Heart left ventricle (tissue), 16 donors: ENCODE measurements around the gene IRS2. TPM values are rescaled to one million over a fixed set of nuclear protein-coding genes. Genes with fewer than 3 reads are reported as not detected.
"Not testable (repeated sequence)": the region's sequence is repeated elsewhere in the genome, so short reads cannot be mapped to it uniquely, and the experiment has no call there.

Experiments
- ATAC-seq, 4 donors: fragments of 200-7000 bp; cut with Tn5 transposase; one replicate each; pipeline ENCODE4 v1.9.1; 2020 to 2022; ENCODE audit warnings: moderate library complexity in 4 of 4, mild to moderate bottlenecking in 3 of 4, moderate number of reproducible peaks in 1 of 4
- DNase-seq, 5 donors: peaks; one replicate each; pipeline ENCODE4 v3.0.0-alpha.2; 2020
- H3K27ac ChIP-seq, 12 donors: fragments of 200-600 bp; sonication (generic) in 4 of 12; one replicate each; pipeline versions ENCODE4 v1.5.0 to v1.8.0; 2016 to 2022; ENCODE audit warnings: mild to moderate bottlenecking in 2 of 12
- H3K27me3 ChIP-seq, 9 donors: fragments of 200-600 bp; sonication (generic) in 2 of 9; one replicate each; pipeline versions ENCODE4 v1.5.1 to v1.8.0; 2016 to 2022; ENCODE audit warnings: mild to moderate bottlenecking in 3 of 9
- H3K36me3 ChIP-seq, 9 donors: fragments of 200-600 bp; sonication (generic) in 2 of 9; one replicate each; pipeline versions ENCODE4 v1.5.0 to v1.8.0; 2018 to 2022; ENCODE audit warnings: mild to moderate bottlenecking in 2 of 9
- H3K4me1 ChIP-seq, 12 donors: fragments of 200-600 bp; sonication (generic) in 4 of 12; one replicate each; pipeline versions ENCODE4 v1.5.0 to v1.8.0; 2016 to 2022; ENCODE audit warnings: mild to moderate bottlenecking in 3 of 12
- H3K4me3 ChIP-seq, 12 donors: fragments of 200-600 bp; sonication (generic) in 4 of 12; one replicate each; pipeline versions ENCODE4 v1.5.0 to v1.8.0; 2017 to 2022; ENCODE audit warnings: mild to moderate bottlenecking in 9 of 12, moderate library complexity in 4 of 12
- H3K9me3 ChIP-seq, 12 donors: fragments of 200-600 bp; sonication (generic) in 4 of 12; one replicate each; pipeline versions ENCODE4 v1.5.0 to v1.8.0; 2016 to 2022; ENCODE audit warnings: mild to moderate bottlenecking in 1 of 12
- POLR2A ChIP-seq, 2 donors: fragments of 450-650 bp; IDR thresholded peaks; one replicate each; pipeline ENCODE4 v1.6.1; 2017; ENCODE audit warnings: antibody characterized with exemption in 2 of 2, mild to moderate bottlenecking in 2 of 2, moderate library complexity in 2 of 2
- WGBS, 4 donors: extraction: QIAGEN DNeasy Blood & Tissue Kit in 2 of 4; methylation state at CpG; one replicate each; pipeline versions ENCODE4 v1.1.5 to v1.1.7; 2013 to 2018; 5-methylcytosine and 5-hydroxymethylcytosine counted together
- intact Hi-C, 10 donors: fragments of 100-400 bp; cut with DNase I; formaldehyde crosslinking; loops; one replicate each; pipeline versions ENCODE4 v1.11.1 to v1.14.2; 2022
- polyA plus RNA-seq, 2 donors: library from polyadenylated mRNA; stranded (reverse); fragments of 200-250 nt; gene quantifications; one replicate each; pipeline ENCODE4 v1.2.3, GENCODE V29; 2013
- total RNA-seq, 9 donors: library from RNA; depleted of rRNA in 2 of 9; stranded (reverse); fragments of >200 nt in 2 of 9; fragmentation: NEBNext Ultra II Directional in 3 of 9; extraction: Animal tissue kit (Norgen Biotek cat#: 25700) in 3 of 9; gene quantifications; one replicate each; pipeline versions ENCODE4 v1.1.0 to v1.2.4, GENCODE V29; 2016 to 2023
- TF ChIP-seq, protein P1 (sequence below), 12 donors: fragments of 200-600 bp; sonication (generic) in 4 of 12; IDR thresholded peaks; one replicate each; pipeline versions ENCODE4 v1.5.0 to v1.8.0; 2018 to 2022; ENCODE audit warnings: antibody characterized with exemption in 12 of 12, mild to moderate bottlenecking in 5 of 12
- donor health status: ischemic (EF 13 %, LVEDD 7.1; RV severe dilation, severe dysfunction).
- donor health status: healthy with polysubstance abuse.
- donor health status: DM: no; HTN: yes; CAD: no.
- donor health status: DM: no; HTN: no; CAD: no.
- donor health status: ischemic (EF 25% LVEDD 6.9; RV normal size, moderate dysfunction).
- donor health status: ischemic (EF 25% LVEDD 5.7; RV mildly dilated, moderate dysfunction).
- donor health status: healthy.
- donor health status: DM: yes; HTN: yes; CAD: no.
- donor health status: ischemic (EF 35%, LVEDD 5.7; RV mildly dilated, moderate dysfunction).
- donor health status: nonischemic (EF 11% LVEDD 7.7; RV severe dilation, severe dysfunction).
- donor health status: DM: yes; HTN: yes; CAD: no.
- donor health status: PGD.
- donor health status: ischemic (EF 29% LVEDD 5.4; RV normal size, mild dysfunction).
- donor health status: nonischemic (EF 23%, LVEDD 6.1; RV moderate dilation, normal function).

The IRS2 gene
- total and polyA plus RNA-seq, 11 donors: 3.4 to 54.9 (median 14.4) TPM

DNA sequence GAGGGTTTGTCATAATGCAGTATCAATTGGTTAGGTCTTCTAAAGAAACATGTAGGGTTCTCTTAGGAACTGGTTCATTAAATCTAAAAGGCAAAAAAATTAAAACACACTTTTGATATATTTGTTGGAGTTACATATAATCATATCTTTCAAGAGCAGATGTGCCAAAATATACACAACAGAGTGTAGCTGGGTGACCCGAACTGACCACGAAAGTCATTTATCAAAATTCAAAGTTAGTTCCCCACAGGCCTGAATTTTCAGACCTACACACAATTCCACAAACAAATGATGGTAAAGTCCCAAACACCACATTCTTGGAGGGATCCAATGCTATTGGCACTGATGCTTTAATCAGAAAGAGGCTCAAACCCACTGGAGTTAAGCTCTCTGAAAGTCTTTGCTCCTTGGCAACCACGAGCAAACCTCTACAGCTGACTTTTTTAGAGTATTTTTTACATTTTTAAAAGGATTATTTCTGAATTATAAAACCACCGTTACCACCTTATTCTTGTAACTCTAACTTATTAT lies 50.9 kb downstream of the IRS2 start:
- Histone ChIP-seq H3K9me3 (no peaks in the 10 kb centered on the region), H3K4me3 (no peak overlapping the region), H3K27me3 (peaks cover 0 to 9% (median 0%) of the 10 kb centered on the region in 9 donors), H3K4me1 (peaks cover 0 to 9% (median 0%) of the 10 kb centered on the region in 12 donors), H3K27ac (no peak overlapping the region), H3K36me3 (no peaks in the 10 kb centered on the region)
- ATAC-seq (no peak), DNase-seq (no peak)
- TF ChIP-seq, protein P1, sequence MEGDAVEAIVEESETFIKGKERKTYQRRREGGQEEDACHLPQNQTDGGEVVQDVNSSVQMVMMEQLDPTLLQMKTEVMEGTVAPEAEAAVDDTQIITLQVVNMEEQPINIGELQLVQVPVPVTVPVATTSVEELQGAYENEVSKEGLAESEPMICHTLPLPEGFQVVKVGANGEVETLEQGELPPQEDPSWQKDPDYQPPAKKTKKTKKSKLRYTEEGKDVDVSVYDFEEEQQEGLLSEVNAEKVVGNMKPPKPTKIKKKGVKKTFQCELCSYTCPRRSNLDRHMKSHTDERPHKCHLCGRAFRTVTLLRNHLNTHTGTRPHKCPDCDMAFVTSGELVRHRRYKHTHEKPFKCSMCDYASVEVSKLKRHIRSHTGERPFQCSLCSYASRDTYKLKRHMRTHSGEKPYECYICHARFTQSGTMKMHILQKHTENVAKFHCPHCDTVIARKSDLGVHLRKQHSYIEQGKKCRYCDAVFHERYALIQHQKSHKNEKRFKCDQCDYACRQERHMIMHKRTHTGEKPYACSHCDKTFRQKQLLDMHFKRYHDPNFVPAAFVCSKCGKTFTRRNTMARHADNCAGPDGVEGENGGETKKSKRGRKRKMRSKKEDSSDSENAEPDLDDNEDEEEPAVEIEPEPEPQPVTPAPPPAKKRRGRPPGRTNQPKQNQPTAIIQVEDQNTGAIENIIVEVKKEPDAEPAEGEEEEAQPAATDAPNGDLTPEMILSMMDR (IDR thresholded peaks at IDR 0.05): no peak
- TF ChIP-seq POLR2A (IDR thresholded peaks at IDR 0.05): no peak
- intact Hi-C loops: no loop called here
- 64 to 80% (median 72%) methylated on average over 4 of the region's 4 CpGs for WGBS, 4 donors

DNA sequence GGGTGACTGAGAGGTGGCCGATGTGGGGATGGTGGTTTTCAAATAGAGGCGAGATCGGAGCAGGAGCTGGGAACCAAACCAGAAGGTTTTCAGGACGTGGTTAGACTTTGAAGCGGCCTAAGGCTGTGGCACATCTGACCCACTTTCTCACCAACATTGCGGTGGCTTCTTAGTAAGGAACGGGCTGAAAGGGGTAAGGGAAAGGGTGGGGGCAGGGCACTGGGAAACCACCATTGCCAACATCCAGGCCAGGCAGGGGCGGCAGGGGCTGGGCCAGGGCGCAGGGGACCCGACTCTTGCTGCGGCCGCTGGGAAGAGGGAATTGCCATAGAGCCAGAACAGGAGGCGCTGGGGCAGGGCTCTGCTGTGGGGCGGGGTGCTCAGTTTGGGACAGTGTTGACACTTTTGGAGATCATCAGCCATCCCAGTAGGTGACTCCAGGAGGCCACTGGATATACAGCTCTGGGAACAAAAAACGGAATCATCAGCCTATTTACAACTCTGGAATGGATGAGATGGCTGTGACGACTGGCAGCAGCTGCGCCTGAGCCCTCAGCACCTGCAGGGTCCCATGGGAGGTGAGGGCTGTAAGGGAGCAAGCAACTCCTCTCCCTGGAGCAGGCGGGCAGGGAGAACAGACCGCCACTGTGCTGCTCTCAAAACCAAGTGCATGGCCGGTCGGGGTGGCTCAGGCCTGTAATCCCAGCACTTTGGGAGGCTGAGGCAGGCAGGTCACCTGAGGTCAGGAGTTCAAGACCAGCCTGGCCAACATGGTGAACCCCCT lies 52.2 kb downstream of the IRS2 start:
- 92 to 97% (median 94%) methylated on average over 18 to 21 of the region's 21 CpGs for WGBS, 4 donors
- Histone ChIP-seq H3K27me3 (peaks cover 0 to 9% (median 0%) of the 10 kb centered on the region in 9 donors), H3K9me3 (no peaks in the 10 kb centered on the region), H3K36me3 (no peaks in the 10 kb centered on the region), H3K4me1 (peaks cover 0 to 9% (median 0%) of the 10 kb centered on the region in 12 donors), H3K4me3 (no peak overlapping the region), H3K27ac (no peak overlapping the region)
- TF ChIP-seq, protein P1 (IDR thresholded peaks at IDR 0.05): no peak
- no peak for TF ChIP-seq POLR2A (IDR thresholded peaks at IDR 0.05)
- no peak for DNase-seq
- intact Hi-C loops: no loop called here
- no peak for ATAC-seq

DNA sequence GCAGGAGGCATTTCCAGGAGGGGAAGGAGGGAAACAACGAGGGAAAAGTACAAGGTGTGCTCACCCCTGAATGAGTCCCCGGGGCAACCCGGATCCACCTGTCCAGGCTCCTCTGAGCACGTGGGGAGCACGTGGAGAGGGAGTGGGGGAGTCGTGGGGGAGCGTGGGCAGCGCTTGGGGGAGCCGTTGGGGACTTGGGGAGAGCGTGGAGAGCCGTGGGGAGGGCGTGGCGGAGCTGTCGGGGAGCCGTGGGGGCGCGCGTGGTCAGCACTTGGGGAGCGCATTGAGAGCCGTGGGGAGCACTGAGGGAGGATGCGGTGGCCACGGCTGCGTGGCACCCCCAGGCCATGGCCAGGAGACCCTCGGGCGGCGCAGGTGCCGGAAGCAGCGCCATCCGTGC lies 52.8 kb downstream of the IRS2 start:
- peaks cover 0 to 9% (median 0%) of the 10 kb centered on the region in 12 donors for H3K4me1 ChIP-seq
- WGBS, 4 donors: 89 to 91% (median 91%) methylated on average over 28 to 29 of the region's 29 CpGs
- intact Hi-C loops: no loop called here

DNA sequence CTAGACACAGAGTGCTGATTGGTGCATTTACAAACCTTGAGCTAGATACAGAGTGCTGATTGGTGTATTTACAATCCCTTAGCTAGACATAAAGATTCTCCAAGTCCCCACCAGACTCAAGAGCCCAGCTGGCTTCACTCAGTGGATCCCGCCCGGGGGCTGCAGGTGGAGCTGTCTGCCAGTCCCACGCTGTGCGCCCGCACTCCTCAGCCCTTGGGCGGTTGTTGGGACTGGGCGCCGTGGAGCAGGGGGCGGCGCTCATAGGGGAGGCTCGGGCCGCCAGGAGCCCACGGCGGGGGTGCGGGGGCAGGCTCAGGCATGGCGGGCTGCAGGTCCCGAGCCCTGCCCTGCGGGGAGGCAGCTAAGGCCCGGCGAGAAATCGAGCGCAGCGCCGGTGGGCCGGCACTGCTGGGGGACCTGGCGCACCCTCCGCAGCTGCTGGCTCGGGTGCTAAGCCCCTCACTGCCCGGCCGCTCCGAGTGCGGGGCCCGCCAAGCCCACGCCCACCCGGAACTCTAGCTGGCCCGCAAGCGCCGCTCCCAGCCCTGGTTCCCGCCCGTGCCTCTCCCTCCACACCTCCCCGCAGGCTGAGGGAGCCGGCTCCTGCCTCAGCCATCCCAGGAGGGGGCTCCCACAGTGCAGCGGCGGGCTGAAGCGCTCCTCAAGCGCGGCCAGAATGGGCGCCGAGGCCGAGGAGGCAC lies 53.8 kb downstream of the IRS2 start:
- DNase-seq, intact Hi-C loops: not testable (repeated sequence)
- 90 to 97% (median 96%) methylated on average over 33 to 50 of the region's 50 CpGs for WGBS, 4 donors

More for the DNA sequence above, 52.8 kb downstream of the IRS2 start:
- DNase-seq (no peak), ATAC-seq (no peak)
- H3K4me3 ChIP-seq: no peak overlapping the region
- no peaks in the 10 kb centered on the region for H3K36me3 ChIP-seq
- no peak overlapping the region for H3K27ac ChIP-seq
- H3K9me3 ChIP-seq: no peaks in the 10 kb centered on the region
- no peak for TF ChIP-seq POLR2A (IDR thresholded peaks at IDR 0.05)
- TF ChIP-seq, protein P1 (IDR thresholded peaks at IDR 0.05): no peak
- peaks cover 0 to 9% (median 0%) of the 10 kb centered on the region in 9 donors for H3K27me3 ChIP-seq

More for the DNA sequence above, 53.8 kb downstream of the IRS2 start:
- H3K4me1 ChIP-seq, H3K27ac ChIP-seq, ATAC-seq, H3K27me3 ChIP-seq, H3K9me3 ChIP-seq, H3K36me3 ChIP-seq, H3K4me3 ChIP-seq: not testable (repeated sequence)
